CD4-positive, alpha-beta T cell (primary cell): ENCODE data around the gene ERN2. TPM values are rescaled to one million over a fixed set of nuclear protein-coding genes. Genes with fewer than 3 reads are reported as not detected.

Experiments
- ATAC-seq: fragments of 200-7000 bp; cut with Tn5 transposase; one replicate; pipeline ENCODE4 v1.10.0; 2022; ENCODE audit warnings: mild to moderate bottlenecking; ENCODE audit not compliant: poor library complexity
- CTCF ChIA-PET: fragments of 350-600 bp; sonication (Branson Sonifier 250); formaldehyde crosslinking; loops from one replicate; lab custom pipeline; 2021; ENCODE audit warnings: antibody characterized with exemption, inconsistent platforms; lab: Charles Lee
- POLR2A ChIA-PET: fragments of 350-600 bp; sonication (Branson Sonifier 250); formaldehyde crosslinking; loops from one replicate; lab custom pipeline; 2021; ENCODE audit warnings: antibody characterized with exemption, inconsistent platforms; lab: Charles Lee
- DNase-seq, 14 experiments: peaks; one replicate each; pipeline ENCODE4 v3.0.0-alpha.2; 2013 to 2020; ENCODE audit warnings: mixed read lengths in 2 of 14
- H3K27ac ChIP-seq, 2 donors: one replicate each; pipeline versions ENCODE4 v1.5.1 to v1.7.0; 2013; ENCODE audit warnings: low read length in 2 of 2, low read depth in 1 of 2, mild to moderate bottlenecking in 1 of 2
- H3K27me3 ChIP-seq, 2 experiments: 1 replicate in 1 of 2; 2 replicates in 1 of 2; pipeline versions ENCODE4 v1.6.1 to v1.7.0; 2013; ENCODE audit warnings: low read length in 2 of 2, control low read depth in 1 of 2, mild to moderate bottlenecking in 1 of 2, moderate library complexity in 1 of 2; ENCODE audit not compliant: insufficient read depth in 2 of 2, control insufficient read depth in 1 of 2
- H3K36me3 ChIP-seq: one replicate; pipeline ENCODE4 v1.6.1; 2013; ENCODE audit warnings: low read length, control low read depth; ENCODE audit not compliant: insufficient read depth
- H3K4me1 ChIP-seq: one replicate; pipeline ENCODE4 v1.6.1; 2013; ENCODE audit warnings: low read length, control low read depth; ENCODE audit not compliant: insufficient read depth
- H3K4me3 ChIP-seq: one replicate; pipeline ENCODE4 v1.5.1; 2013; ENCODE audit warnings: mild to moderate bottlenecking, low read length, moderate library complexity
- H3K9me3 ChIP-seq, 2 experiments: 1 replicate in 1 of 2; 2 replicates in 1 of 2; pipeline versions ENCODE4 v1.6.1 to v1.7.0; 2013; ENCODE audit warnings: low read length in 2 of 2, mild to moderate bottlenecking in 2 of 2, control low read depth in 1 of 2, moderate library complexity in 1 of 2; ENCODE audit not compliant: control insufficient read depth in 1 of 2, insufficient read depth in 1 of 2
- H3K27ac Mint-ChIP-seq: one replicate; pipeline ENCODE4 v1.8.0; 2020; ENCODE audit warnings: mixed read lengths
- H3K27me3 Mint-ChIP-seq: one replicate; pipeline ENCODE4 v1.8.0; 2021; ENCODE audit warnings: mixed read lengths
- H3K36me3 Mint-ChIP-seq: one replicate; pipeline ENCODE4 v1.8.0; 2021; ENCODE audit warnings: low read depth, mixed read lengths
- H3K4me1 Mint-ChIP-seq: one replicate; pipeline ENCODE4 v1.8.0; 2021; ENCODE audit warnings: low read depth, mixed read lengths
- H3K4me3 Mint-ChIP-seq: one replicate; pipeline ENCODE4 v1.8.0; 2020; ENCODE audit warnings: mild to moderate bottlenecking, mixed read lengths
- H3K9me3 Mint-ChIP-seq: one replicate; pipeline ENCODE4 v1.8.0; 2020; ENCODE audit warnings: mixed read lengths
- CTCF ChIP-seq: fragments of 200-600 bp; IDR thresholded peaks from one replicate; pipeline ENCODE4 v1.8.0; 2022; ENCODE audit warnings: antibody characterized with exemption, mild to moderate bottlenecking
- intact Hi-C, 2 experiments: fragments of 100-400 bp; cut with DNase I in 1 of 2; cut with micrococcal nuclease in 1 of 2; formaldehyde crosslinking; loops; one replicate each; pipeline versions ENCODE4 v1.15.1 to v1.9.0; 2023 to 2025; cut with DNase I, micrococcal nuclease
- total RNA-seq, 174 experiments: library from RNA in 2 of 174; stranded (reverse) in 2 of 174; gene quantifications; one replicate each; pipeline ENCODE4 v1.2.3 and lab custom pipeline; 2021 to 2026

ERN2 gene
- total RNA-seq, 2 experiments from 2014 or later, result not detected

- H3K27ac ChIP-seq, result no peak overlapping the region
- no peaks in the 10 kb centered on the region for H3K27me3 ChIP-seq
- Mint-ChIP-seq H3K27me3 (peaks cover 22% of the 10 kb centered on the region), H3K4me1 (no peaks in the 10 kb centered on the region), H3K27ac (no peak overlapping the region), H3K4me3 (no peak overlapping the region), H3K36me3 (no peaks in the 10 kb centered on the region), H3K9me3 (no peaks in the 10 kb centered on the region)
- intact Hi-C loops, result loop anchor here (2.0 kb wide), 3 partner anchors 302 to 770 kb away; no protein-coding TSS in a partner anchor
- ATAC-seq (no peak), DNase-seq (no peak)
- no peak for TF ChIP-seq CTCF
- no peaks in the 10 kb centered on the region for H3K9me3 ChIP-seq
- ChIA-PET CTCF (interaction anchor here (1.2 kb wide), 1 partner anchor 519 kb away, joined by 3 read pairs; no protein-coding TSS in a partner anchor), POLR2A (no interaction called here)
- H3K4me1 ChIP-seq, result peaks cover 3% of the 10 kb centered on the region
- no peak overlapping the region for H3K4me3 ChIP-seq
- no peaks in the 10 kb centered on the region for H3K36me3 ChIP-seq
Observed at GRCh38 chr16:23734176-23734893, 21.3 kb upstream of the ERN2 start.

- Histone ChIP-seq H3K4me1 (peaks cover 2% of the 10 kb centered on the region), H3K9me3 (no peaks in the 10 kb centered on the region), H3K36me3 (no peaks in the 10 kb centered on the region), H3K27ac (no peak overlapping the region), H3K4me3 (no peak overlapping the region), H3K27me3 (no peaks in the 10 kb centered on the region)
- no peak overlapping the region for H3K27ac Mint-ChIP-seq
- H3K4me1 Mint-ChIP-seq, result peaks cover 4% of the 10 kb centered on the region
- H3K4me3 Mint-ChIP-seq, result no peak overlapping the region
- no peaks in the 10 kb centered on the region for H3K36me3 Mint-ChIP-seq
- no peaks in the 10 kb centered on the region for H3K9me3 Mint-ChIP-seq
- H3K27me3 Mint-ChIP-seq, result peaks cover 22% of the 10 kb centered on the region
- intact Hi-C loops, result no loop called here
- ChIA-PET POLR2A (no interaction called here), CTCF (no interaction called here)
- DNase-seq (no peak), ATAC-seq (no peak)
- TF ChIP-seq CTCF, result no peak
Observed at GRCh38 chr16:23729503-23730424, 16.7 kb upstream of the ERN2 start.

DNA sequence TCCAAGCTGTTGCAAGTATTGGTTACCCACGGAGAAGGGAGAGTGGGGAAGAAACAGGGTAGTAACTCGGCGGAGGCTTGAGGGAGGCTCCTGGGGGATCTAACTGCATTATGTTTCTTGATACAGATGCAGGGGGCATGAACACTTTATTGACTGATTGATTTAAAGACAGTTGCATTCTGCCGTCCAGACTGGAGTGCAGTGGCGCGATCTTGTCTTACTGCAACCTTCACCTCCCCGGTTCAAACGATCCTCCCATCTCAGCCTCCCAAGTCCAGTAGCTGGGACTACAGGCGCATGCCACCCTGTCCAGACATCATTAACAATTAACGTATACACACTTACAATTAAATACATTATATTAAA is 15.1 kb upstream of the ERN2 start:
- no peak for ATAC-seq

More for the DNA sequence above, 15.1 kb upstream of the ERN2 start:
- peaks cover 2% of the 10 kb centered on the region for H3K4me1 ChIP-seq
- Mint-ChIP-seq H3K36me3 (no peaks in the 10 kb centered on the region), H3K27me3 (peaks cover 33% of the 10 kb centered on the region), H3K4me3 (no peak overlapping the region), H3K9me3 (no peaks in the 10 kb centered on the region), H3K4me1 (peaks cover 4% of the 10 kb centered on the region), H3K27ac (no peak overlapping the region)
- H3K36me3 ChIP-seq, result no peaks in the 10 kb centered on the region
- peak; percentile 35 for TF ChIP-seq CTCF
- H3K27me3 ChIP-seq, result no peaks in the 10 kb centered on the region
- no peak for DNase-seq
- H3K4me3 ChIP-seq, result no peak overlapping the region
- H3K27ac ChIP-seq, result no peak overlapping the region
- intact Hi-C loops, result no loop called here
- CTCF ChIA-PET, result interaction anchor here (0.7 to 1.4 kb wide), 2 partner anchors 12 to 20 kb away, joined by 3 to 4 read pairs; no protein-coding TSS in a partner anchor
- POLR2A ChIA-PET, result no interaction called here
- peaks cover 0 to 5% of the 10 kb centered on the region in 2 experiments for H3K9me3 ChIP-seq
